HepG2 (cell line): Measurements from ENCODE around the gene SPAG7. TPM values are rescaled to one million over a fixed set of nuclear protein-coding genes. Genes with fewer than 3 reads are reported as not detected.

Experiments used
- BRD4 ChIP-seq: sonication (generic); formaldehyde crosslinking; IDR thresholded peaks from 2 replicates; pipeline ENCODE4 v1.4.0; 2020; ENCODE audit warnings: missing genetic modification reagents
- E2F1 ChIP-seq: sonication (generic); formaldehyde crosslinking; IDR thresholded peaks from 2 replicates; pipeline ENCODE4 v1.5.0; 2020; ENCODE audit warnings: missing genetic modification reagents
- FOSL2 ChIP-seq: sonication (generic); formaldehyde crosslinking; IDR thresholded peaks from 2 replicates; pipeline ENCODE4 v1.4.0; 2020; ENCODE audit warnings: missing genetic modification reagents
- FOXP1 ChIP-seq, 2 experiments: fragments of 450-650 bp in 1 of 2; IDR thresholded peaks; 2 replicates each; pipeline ENCODE4 v1.6.1; 2017 to 2018; ENCODE audit warnings: antibody characterized with exemption in 1 of 2
- GABPA ChIP-seq, 2 experiments: IDR thresholded peaks; 2 replicates each; pipeline ENCODE4 v1.6.1; 2011 to 2016; ENCODE audit warnings: low read depth in 2 of 2, low read length in 1 of 2, missing biosample characterization in 1 of 2, missing genetic modification characterization in 1 of 2
- HMG20A ChIP-seq: IDR thresholded peaks from 2 replicates; pipeline ENCODE4 v1.6.1; 2016; ENCODE audit warnings: borderline replicate concordance
- HNRNPLL ChIP-seq: fragments of 200-400 bp; formaldehyde crosslinking; IDR thresholded peaks from 2 replicates; pipeline ENCODE4 v1.6.1; 2017; ENCODE audit warnings: mild to moderate bottlenecking, low read depth, low read length; ENCODE audit not compliant: poor library complexity, severe bottlenecking
- MED8 ChIP-seq: sonication (generic); formaldehyde crosslinking; IDR thresholded peaks from 2 replicates; pipeline ENCODE4 v1.8.1; 2023; ENCODE audit warnings: mild to moderate bottlenecking, missing genetic modification reagents; ENCODE audit not compliant: insufficient replicate concordance
- NKX3-1 ChIP-seq: sonication (generic); formaldehyde crosslinking; IDR thresholded peaks from 2 replicates; pipeline ENCODE4 v1.5.0; 2020; ENCODE audit warnings: missing genetic modification reagents
- POGK ChIP-seq: sonication (generic); formaldehyde crosslinking; conservative IDR thresholded peaks from 2 replicates; pipeline ENCODE4 v1.8.0; 2022; ENCODE audit warnings: mild to moderate bottlenecking, moderate library complexity, missing genetic modification reagents
- RBAK ChIP-seq: sonication (generic); formaldehyde crosslinking; IDR thresholded peaks from 2 replicates; pipeline ENCODE4 v1.5.1; 2020; ENCODE audit warnings: mild to moderate bottlenecking, missing genetic modification reagents
- SP140L ChIP-seq: sonication (generic); formaldehyde crosslinking; IDR thresholded peaks from 2 replicates; pipeline ENCODE4 v1.4.0; 2020; ENCODE audit warnings: missing genetic modification reagents, borderline replicate concordance
- TBX2 ChIP-seq: sonication (generic); formaldehyde crosslinking; IDR thresholded peaks from 2 replicates; pipeline ENCODE4 v1.5.0; 2020; ENCODE audit warnings: missing genetic modification reagents, mild to moderate bottlenecking, borderline replicate concordance
- ZNF331 ChIP-seq: sonication (generic); formaldehyde crosslinking; IDR thresholded peaks from 2 replicates; pipeline ENCODE4 v1.4.0; 2020; ENCODE audit warnings: missing genetic modification reagents
- ZNF781 ChIP-seq: sonication (generic); formaldehyde crosslinking; IDR thresholded peaks from 2 replicates; pipeline ENCODE4 v1.5.1; 2020; ENCODE audit warnings: borderline replicate concordance, mild to moderate bottlenecking, missing genetic modification reagents; ENCODE audit errors: not compliant biosample characterization
- polyA plus RNA-seq, 8 experiments: library from polyadenylated mRNA; depleted of rRNA in 3 of 8; stranded (reverse) in 7 of 8; unstranded in 1 of 8; fragments of >200 nt; fragmentation: Illumina TruSeq in 4 of 8; extraction: Trizol in 4 of 8; gene quantifications; 2 replicates each; pipeline versions ENCODE4 v1.2.1 to v1.2.3, GENCODE V29; 2011 to 2016; ENCODE audit warnings: low read depth in 4 of 8, missing spikeins in 1 of 8, mixed read lengths in 1 of 8; ENCODE audit not compliant: insufficient read depth in 1 of 8
- total RNA-seq, 5 experiments: library from RNA; depleted of rRNA; stranded (reverse); fragments of >200 nt; fragmentation: Illumina TruSeq; extraction: Trizol; gene quantifications; 2 replicates each; pipeline ENCODE4 v1.2.3, GENCODE V29; 2016; ENCODE audit warnings: low read depth in 1 of 5
- TF ChIP-seq, protein P1 (sequence below): sonication (generic); formaldehyde crosslinking; IDR thresholded peaks from 2 replicates; pipeline ENCODE4 v1.8.0; 2022; ENCODE audit warnings: mild to moderate bottlenecking, missing genetic modification reagents, moderate library complexity
- TF ChIP-seq, protein P2 (sequence below): sonication (generic); formaldehyde crosslinking; IDR thresholded peaks from 2 replicates; pipeline ENCODE4 v1.8.1; 2023; ENCODE audit warnings: missing genetic modification reagents, mild to moderate bottlenecking, borderline replicate concordance
- TF ChIP-seq, protein P3 (sequence below): sonication (generic); formaldehyde crosslinking; IDR thresholded peaks from 2 replicates; pipeline ENCODE4 v1.4.0; 2020; ENCODE audit warnings: low read depth, mild to moderate bottlenecking, missing genetic modification reagents
- TF ChIP-seq, protein P4 (sequence below): sonication (generic); formaldehyde crosslinking; IDR thresholded peaks from 2 replicates; pipeline ENCODE4; 2020; ENCODE audit warnings: missing genetic modification reagents, mild to moderate bottlenecking, borderline replicate concordance

SPAG7 gene
- total and polyA plus RNA-seq, 2 of the 13 experiments (the other 11 are each of a cell fraction or from before 2014, with no cell fraction given): 51.0 to 59.0 TPM

GRCh38 chr17:4969047-4969550, 1.5 kb upstream of the SPAG7 start (continued):
- TF ChIP-seq E2F1 (CRISPR knock-in tag) (no peak), FOSL2 (CRISPR knock-in tag) (peak; percentile 52), GABPA (IDR thresholded peaks at IDR 0.05; ENCODE audit: low read depth, low read length) (no peak), GABPA (CRISPR knock-in tag; IDR thresholded peaks at IDR 0.05; ENCODE audit: low read depth) (no peak), MED8 (CRISPR knock-in tag) (no peak), SP140L (CRISPR knock-in tag) (no peak), HNRNPLL (peak; percentile 23), POGK (CRISPR knock-in tag) (0 out of 2 replicates have a peak, but pooled peaks have one; percentile 56), NKX3-1 (CRISPR knock-in tag) (no peak), FOXP1 (IDR thresholded peaks at IDR 0.05) (no peak), FOXP1 (CRISPR knock-in tag; IDR thresholded peaks at IDR 0.05) (no peak), BRD4 (CRISPR knock-in tag) (no peak), RBAK (CRISPR knock-in tag) (no peak), ZNF781 (no peak), TBX2 (CRISPR knock-in tag) (no peak; the same call in 1 of the 2 replicates), ZNF331 (CRISPR knock-in tag) (no peak), HMG20A (CRISPR knock-in tag) (no peak)
- TF ChIP-seq, protein P1, sequence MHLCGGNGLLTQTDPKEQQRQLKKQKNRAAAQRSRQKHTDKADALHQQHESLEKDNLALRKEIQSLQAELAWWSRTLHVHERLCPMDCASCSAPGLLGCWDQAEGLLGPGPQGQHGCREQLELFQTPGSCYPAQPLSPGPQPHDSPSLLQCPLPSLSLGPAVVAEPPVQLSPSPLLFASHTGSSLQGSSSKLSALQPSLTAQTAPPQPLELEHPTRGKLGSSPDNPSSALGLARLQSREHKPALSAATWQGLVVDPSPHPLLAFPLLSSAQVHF (CRISPR knock-in tag): no peak
- TF ChIP-seq, protein P2, sequence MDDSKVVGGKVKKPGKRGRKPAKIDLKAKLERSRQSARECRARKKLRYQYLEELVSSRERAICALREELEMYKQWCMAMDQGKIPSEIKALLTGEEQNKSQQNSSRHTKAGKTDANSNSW (CRISPR knock-in tag): no peak
- TF ChIP-seq, protein P3, sequence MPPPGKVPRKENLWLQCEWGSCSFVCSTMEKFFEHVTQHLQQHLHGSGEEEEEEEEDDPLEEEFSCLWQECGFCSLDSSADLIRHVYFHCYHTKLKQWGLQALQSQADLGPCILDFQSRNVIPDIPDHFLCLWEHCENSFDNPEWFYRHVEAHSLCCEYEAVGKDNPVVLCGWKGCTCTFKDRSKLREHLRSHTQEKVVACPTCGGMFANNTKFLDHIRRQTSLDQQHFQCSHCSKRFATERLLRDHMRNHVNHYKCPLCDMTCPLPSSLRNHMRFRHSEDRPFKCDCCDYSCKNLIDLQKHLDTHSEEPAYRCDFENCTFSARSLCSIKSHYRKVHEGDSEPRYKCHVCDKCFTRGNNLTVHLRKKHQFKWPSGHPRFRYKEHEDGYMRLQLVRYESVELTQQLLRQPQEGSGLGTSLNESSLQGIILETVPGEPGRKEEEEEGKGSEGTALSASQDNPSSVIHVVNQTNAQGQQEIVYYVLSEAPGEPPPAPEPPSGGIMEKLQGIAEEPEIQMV: no peak
- TF ChIP-seq, protein P4, sequence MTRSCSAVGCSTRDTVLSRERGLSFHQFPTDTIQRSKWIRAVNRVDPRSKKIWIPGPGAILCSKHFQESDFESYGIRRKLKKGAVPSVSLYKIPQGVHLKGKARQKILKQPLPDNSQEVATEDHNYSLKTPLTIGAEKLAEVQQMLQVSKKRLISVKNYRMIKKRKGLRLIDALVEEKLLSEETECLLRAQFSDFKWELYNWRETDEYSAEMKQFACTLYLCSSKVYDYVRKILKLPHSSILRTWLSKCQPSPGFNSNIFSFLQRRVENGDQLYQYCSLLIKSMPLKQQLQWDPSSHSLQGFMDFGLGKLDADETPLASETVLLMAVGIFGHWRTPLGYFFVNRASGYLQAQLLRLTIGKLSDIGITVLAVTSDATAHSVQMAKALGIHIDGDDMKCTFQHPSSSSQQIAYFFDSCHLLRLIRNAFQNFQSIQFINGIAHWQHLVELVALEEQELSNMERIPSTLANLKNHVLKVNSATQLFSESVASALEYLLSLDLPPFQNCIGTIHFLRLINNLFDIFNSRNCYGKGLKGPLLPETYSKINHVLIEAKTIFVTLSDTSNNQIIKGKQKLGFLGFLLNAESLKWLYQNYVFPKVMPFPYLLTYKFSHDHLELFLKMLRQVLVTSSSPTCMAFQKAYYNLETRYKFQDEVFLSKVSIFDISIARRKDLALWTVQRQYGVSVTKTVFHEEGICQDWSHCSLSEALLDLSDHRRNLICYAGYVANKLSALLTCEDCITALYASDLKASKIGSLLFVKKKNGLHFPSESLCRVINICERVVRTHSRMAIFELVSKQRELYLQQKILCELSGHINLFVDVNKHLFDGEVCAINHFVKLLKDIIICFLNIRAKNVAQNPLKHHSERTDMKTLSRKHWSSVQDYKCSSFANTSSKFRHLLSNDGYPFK (CRISPR knock-in tag): no peak
